ENCODE data around the gene CDH3.

CDH3 gene

DNA sequence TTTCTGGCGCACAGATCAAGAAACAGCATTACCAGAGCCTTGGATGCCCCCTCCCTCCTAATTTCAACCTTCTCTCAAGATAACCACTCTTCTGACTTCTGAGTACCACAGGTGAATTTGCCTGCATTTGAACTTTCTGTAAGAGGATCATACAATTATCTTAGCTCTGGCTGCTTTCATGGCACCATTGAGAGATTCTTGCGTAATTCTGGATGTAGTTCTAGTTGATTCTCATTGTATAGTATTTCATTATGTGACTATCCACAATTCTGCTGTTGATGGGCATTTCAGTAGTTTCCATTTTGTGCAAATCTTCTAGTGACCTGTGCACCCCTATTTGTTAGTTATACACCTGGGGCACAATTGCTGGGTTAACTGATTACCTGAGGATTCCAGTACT lies 7.5 kb downstream of the CDH3 start:
- DNase-seq = no peak

DNA sequence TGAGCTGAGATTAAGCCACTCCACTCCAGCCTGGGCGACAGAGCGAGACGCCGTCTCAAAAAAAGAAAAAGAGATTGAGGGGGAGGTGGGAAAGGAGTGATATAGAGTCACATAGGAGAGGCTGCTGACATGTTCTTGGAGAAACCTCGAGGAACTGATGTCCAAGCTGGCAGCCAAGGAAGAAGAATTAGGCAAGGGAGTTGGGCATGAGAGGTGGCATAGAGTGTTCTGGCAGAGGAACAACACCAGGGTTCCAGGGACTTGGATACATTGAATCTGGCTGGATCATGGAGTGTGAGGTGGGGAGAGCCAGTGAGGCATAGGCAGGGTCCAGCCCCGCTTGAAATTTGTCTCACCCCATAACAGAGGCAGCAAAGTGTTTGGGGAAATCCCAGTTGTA lies 10.7 kb downstream of the CDH3 start:
- DNase-seq = no peak

DNA sequence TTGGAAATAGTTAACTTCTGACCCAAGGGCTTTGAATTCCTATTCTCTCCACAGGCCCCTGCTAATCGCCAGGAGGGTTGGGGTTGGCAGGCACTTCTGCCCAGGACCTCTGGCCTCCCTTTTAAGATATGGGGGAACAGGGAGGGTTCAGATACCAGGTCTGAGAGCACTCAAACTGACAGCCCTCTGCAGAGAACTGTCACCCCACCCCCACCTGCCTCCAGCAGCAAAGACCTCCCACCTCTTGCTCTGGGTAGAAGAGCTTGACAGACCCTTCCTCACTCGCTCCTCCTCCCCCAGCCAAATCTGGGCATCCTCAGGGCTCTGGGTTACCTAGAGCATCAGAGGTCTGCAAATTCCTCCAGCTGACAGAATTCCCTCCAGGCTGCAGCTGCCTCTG lies 11.6 kb downstream of the CDH3 start:
- DNase-seq = no peak

DNA sequence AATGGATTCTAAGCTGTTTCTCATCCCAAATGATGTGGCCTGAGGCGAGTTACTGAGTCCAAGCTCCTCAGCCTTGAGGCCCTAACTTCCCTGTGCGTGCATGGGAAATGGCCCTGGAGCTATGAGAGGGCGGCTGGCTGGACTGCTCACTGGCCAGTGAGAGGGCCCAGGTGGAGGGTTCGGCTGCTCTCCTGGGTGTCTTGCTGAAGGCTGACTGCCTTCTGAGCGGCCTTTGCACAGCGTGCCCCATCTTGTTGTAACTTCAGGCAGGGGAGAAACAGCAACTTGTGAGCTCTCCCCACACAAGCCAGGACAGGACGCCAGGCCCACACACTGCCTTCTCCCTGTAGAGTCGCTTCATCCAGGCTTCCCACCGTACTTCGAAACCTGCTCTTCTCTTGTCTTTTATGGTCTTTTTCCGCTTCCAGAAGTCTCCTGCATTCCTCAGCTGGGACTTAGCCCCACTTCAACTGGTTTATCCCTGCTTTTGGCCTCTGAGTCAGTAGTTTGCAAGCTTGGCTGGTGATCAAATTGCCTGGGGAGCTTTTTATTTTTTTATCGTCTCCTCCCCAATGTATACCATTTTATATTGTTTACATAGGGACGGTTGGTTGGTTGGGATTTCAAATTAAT lies 13.3 kb downstream of the CDH3 start:
- peak; percentile 52 for DNase-seq

DNA sequence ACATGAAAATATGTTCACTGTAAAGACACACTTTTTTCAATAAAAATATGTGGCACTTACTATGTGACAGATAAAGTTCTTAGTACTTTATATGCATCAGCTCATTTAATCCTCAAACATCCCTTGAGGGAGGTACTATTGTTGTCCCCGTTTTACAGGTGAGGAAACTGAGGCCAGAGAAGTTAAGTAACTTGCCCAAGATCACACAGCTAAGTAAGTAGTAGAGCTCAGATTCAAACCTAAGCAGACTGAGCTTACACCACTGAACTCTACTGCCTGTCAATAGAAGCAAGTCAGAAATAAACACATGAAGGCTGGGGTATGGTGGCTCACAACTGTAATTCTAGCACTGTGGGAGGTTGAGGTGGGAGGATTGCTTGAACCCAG lies 13.9 kb downstream of the CDH3 start:
- DNase-seq = no peak

DNA sequence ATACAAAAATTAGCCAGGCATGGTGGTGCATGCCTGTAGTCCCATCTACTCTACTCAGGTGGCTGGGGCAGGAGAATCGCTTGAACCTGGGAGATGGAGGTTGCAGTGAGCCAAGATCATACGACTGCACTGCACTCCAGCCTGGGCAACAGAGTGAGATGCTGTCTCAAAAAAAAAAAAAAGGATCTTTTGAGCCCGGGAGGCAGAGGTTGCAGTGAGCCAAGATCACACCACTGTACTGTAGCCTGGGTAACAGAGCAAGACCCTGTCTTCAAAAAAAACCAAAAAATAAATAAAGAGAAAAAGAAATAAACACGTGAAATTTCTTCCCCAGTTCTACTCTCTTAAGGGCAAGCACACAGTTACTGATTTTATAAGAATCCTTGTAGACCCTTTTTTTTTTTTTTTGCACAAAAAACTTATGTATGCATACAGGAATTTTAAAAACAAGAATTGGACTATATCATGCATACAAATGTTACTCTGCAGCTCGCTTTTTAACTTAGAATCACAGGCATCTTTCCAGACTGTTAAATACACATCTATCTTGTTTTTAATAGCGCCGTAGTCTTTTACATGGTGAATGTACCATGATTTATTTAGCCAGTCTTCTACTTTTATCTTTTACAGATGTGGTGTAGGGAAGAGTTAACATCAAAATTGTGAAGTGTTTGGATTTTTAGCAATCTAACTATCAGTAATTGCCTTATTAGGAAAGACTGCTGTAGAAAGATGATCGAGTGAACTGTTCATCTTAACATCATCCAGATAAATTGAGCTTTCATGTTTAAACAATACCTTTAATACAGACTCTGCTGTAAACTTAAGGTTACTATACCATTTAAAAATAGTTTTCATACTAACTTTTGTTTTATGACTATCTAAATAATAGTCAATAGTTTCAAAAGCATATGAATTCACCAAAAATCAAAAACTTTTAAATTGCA lies 14.6 kb downstream of the CDH3 start:
- DNase-seq = no peak

DNA sequence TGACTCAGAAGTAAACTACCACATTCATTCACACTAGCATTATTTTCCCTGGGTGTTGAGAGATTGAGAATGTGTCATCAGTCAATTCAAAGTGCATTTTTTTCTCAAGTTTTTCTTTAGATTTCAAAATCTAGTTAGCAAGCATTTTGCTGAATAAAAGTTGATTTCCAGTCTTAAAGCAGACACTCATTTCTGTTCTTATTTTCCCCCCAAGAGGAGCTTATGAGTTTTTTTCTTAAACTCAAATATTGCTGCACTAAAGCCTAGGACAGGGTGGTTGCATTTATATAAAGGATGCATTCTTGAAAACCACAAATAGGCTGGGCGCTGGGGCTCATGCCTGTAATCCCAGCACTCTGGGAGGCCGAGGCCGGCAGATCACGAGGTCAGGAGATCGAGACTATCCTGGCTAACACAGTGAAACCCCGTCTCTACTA lies 15.3 kb downstream of the CDH3 start:
- no peak for DNase-seq

DNA sequence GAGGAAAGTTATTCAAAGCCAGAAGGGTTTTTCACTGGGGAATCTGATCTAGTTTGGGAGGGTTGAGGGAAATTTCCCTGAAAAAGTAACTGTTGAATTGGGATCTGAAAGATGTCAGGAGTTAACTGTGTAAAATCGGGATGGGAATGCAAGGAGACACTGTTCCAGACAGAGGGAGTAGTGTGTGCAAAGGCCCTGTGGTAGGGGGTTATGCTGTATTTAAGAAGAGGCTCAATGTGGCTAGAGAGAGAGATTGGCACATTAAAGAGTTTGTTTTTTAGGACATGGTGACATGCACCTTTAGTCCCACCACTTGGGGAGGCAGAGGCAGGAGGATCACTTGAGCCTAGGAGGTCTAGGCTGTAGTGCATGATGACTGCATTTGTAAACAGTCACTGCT lies 16.9 kb downstream of the CDH3 start:
- DNase-seq = no peak

DNA sequence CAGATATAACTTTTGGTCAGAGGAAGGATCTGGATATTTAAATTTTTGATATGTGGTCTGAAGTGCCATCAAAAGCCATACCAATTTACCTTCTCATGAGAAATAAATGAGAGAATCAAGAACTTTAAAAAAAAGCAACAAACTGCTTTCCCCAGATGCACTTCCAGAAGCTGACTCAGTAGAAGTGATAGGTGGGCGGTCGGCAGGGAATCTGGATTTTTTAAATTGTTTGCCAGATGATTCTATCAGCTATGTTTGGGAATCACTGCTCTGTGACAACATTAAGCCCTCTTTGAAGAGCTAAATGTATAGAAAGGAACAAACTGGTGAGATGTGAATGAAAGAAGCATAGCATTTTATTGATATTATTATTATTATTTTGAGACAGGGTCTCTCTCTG lies 19.2 kb downstream of the CDH3 start:
- no peak for DNase-seq

DNA sequence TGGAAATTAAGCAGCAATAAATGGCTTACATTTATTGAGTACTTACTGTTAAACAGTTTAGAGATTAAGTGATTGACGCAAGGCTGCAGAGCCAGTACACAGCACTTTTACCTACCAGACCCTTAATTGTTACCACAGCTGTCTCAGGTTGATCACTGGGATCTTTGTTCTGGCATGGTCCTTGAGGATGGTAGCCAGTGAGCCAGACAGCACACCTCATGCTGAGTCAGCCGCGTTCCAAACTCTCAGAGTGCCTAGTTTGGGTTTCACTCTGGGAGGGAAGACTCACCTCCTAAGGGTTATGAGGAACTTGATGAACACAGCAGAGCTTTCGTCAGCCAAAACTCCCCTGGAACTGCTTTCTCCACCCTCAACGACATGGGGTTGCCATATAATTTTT lies 20.4 kb downstream of the CDH3 start:
- DNase-seq = no peak

DNA sequence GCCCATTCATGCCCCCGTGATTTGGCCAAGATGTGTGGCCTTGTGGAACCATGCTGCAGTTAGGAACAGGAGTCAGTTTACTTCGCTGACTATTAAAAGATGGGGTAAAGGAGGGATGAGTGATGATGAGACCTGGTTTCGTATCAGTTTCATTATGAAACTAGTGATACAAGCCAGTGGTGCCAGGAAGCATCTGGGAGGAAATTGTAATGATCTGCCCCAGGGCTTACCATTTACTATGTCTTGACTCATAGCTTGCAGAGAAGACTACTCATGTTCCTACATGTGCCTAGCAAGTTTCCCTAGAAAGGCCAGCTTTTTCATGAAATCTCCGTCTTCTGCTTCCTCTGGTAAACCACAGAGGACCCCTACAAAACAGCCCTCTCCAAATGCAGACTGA lies 23.2 kb downstream of the CDH3 start:
- no peak for DNase-seq

DNA sequence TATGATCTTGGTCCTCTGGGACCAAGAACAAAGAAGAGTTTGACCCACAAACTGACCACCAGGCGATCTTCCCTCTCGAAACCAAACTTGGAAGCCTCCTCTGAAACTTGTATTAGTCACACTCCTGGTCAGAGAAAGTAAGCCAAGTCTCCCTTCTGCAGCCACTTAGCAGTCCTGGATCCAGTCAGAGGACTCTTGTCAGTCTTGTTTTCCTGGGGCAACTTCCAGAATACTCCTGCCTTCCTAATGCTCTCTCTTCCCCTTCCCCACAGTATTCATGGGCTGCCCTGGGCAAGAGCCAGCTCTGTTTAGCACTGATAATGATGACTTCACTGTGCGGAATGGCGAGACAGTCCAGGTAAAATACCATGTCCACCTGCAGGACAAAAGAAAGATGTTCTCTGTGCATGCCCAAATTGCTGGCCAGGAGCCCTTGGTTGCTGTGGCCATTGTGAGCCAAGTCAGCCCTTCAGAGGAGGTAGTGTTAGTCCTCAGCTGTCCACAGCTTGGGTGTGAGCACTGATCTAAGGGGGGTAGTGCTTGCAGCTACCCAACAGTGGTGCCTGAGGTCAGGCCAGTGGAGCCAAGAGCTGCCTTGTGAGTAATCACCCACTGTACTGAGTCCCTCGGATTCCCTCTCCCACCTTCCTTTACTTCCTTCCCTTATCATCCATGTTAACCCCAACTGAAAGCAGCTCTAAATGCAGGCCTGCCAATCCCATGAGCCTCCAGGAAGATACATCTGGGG lies 31.2 kb downstream of the CDH3 start:
- no peak for DNase-seq

DNA sequence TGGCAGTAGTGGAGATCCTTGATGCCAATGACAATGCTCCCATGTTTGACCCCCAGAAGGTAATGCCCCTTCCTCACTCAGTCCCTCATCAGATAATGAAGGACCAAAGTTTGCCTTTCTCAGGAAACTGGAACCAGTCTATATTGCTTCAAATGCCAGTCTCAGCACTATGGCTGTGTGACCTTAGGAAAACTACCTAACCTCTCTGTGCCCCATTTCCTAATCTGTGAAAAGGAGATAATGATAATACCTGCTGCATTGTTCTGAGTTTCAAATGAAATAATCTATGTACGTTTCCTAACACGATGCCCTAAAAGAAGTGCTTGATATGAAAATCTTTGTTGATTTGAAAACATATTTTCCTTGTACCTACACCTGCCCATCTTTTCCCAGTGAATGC lies 35.9 kb downstream of the CDH3 start:
- DNase-seq = no peak

DNA sequence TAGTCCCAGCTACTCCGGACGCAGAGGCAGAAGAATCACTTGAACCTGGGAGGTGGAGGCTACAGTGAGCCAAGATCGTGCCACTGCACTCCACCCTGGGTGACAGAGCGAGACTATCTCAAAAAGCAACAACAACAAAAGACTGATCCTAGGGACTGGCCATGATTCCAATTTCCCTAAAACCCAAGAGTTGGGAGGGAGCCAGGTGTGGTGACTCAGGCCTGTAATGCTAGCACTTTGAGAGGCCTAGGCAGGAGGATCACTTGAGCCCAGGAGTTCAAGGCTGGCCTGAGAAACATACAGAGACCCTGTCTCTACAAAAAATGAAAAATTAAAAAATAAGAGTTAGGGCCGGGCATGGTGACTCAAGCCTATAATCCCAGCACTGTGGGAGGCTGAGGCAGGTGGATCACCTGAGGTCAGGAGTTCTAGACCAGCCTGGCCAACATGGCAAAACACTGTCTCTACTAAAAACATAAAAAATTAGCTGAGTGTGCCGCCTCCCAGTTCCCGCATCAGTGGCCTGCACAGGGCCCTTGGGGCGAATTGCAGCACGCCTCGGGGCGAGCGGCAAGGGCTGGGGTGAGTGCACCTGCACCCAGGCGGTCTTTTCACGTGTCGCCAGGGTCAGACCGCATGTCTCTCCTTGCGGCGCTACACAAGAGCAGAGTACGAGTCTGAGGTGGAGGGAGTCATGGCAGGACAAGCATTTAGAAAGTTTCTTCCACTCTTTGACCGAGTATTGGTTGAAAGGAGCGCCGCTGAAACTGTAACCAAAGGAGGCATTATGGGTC lies 40.8 kb downstream of the CDH3 start:
- no peak for DNase-seq

DNA sequence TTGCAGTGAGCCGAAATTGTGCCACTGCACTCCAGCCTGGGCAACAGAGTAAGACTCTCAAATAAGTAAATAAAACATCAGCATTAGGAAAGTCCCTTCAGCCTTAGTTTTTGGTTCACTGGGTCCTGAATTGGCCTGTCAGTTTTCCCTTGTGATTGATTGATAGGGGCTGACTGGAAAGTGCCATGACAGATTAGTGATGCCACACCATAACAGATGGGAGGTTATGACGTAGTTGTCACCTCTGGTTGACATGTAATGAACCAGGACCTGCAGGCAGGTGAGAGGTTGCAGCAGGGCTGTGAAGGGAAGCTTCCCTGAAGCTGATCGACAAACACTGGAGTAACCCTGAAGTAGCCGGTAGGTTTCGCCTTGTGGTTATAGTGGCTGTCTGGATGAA lies 41.8 kb downstream of the CDH3 start:
- DNase-seq = no peak

DNA sequence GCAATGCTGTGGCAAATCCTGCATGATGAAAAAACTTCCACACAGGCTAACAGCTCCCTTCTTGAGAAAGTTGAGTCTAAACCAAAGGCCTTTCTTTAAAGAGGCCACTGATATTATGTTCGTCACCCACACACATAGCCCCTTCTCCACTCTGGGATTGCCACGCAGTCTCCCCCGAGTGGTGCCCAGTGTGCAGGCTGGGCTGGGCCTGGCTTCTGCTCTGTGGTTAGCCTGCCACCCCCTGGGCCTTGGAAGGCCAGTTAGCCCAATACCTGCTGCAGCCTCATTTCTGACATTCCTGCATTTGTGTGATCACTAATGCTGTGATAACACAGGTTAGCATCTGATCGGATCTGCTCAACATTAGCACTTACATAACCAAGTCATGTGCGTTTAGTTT lies 44.8 kb downstream of the CDH3 start:
- DNase-seq = no peak

DNA sequence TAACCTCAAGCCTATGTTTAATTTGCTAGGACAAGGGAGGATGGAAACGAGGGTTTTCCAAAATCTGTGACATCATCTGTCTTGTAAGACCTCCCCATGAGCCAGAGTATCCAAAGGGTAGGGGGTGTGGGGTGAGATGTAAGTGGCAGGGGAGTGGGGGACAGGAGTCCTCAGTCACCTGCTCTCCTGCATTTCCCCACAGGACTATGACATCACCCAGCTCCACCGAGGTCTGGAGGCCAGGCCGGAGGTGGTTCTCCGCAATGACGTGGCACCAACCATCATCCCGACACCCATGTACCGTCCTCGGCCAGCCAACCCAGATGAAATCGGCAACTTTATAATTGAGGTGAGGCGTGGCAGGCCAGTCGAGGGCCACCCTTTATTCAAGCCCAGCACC lies 50.5 kb downstream of the CDH3 start:
- DNase-seq = no peak

DNA sequence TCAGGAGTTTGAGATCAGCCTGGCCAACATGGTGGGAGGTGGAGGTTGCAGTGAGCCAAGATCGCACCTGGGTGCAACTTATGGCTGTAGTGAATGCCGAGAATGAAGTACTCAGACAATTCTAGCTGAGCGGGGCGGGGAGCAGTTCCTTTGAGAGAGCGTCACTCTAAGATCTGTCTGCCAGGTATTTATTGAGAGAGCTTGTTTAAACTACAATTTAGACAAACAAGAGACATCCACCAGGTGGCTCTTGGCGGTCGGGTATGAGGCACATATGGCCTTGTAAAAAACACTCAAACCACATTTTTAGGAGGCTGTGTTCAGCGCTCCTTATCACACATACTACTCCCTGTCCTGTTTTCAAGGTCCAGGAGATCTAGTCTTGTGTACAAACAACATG lies 51.4 kb downstream of the CDH3 start:
- DNase-seq = no peak

DNA sequence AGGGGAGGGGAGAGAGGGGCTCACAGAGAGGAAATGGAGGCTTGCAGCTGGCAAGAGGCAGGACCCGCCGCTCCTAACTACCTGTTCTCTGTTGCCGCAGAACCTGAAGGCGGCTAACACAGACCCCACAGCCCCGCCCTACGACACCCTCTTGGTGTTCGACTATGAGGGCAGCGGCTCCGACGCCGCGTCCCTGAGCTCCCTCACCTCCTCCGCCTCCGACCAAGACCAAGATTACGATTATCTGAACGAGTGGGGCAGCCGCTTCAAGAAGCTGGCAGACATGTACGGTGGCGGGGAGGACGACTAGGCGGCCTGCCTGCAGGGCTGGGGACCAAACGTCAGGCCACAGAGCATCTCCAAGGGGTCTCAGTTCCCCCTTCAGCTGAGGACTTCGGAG lies 53.0 kb downstream of the CDH3 start:
- no peak for DNase-seq

DNA sequence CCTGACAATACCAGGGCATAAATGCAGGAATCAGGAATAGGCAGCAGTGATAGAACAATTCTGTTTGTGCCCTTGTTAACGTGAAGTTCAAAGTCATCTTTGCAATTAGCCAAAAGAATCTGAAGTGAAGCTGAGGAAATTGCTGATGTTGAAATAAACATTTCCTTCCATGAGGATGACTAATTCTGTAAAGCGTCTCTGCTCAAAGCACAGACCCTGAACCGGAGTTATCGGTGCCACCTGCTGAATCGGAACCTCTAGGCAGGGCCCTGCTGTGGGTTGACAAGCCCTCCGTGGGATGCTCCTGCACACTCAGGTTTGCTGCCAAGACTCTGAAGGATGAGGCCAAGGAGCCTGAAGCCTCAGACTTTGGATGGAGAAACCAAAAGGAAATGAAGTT lies 55.0 kb downstream of the CDH3 start:
- DNase-seq = no peak

DNA sequence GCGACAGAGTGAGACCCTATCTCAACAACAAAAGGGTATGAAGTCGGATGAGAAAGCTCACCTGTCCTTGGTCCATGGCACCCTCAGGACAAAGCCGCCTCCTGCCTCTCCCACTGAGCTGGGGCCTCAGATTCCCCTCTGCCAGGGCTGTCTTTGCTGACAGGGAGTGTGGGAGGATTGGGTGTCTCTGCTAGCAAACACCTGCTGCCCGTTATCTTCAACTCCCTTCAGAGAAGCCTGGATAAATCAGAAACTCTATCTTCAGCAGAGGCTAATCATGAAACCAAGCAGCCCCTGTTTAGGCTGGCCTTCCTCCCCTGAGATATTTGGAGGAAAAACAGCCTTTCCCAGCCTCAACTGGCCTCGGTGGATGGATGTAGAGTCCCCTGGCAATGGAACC lies 55.7 kb downstream of the CDH3 start:
- no peak for DNase-seq

DNA sequence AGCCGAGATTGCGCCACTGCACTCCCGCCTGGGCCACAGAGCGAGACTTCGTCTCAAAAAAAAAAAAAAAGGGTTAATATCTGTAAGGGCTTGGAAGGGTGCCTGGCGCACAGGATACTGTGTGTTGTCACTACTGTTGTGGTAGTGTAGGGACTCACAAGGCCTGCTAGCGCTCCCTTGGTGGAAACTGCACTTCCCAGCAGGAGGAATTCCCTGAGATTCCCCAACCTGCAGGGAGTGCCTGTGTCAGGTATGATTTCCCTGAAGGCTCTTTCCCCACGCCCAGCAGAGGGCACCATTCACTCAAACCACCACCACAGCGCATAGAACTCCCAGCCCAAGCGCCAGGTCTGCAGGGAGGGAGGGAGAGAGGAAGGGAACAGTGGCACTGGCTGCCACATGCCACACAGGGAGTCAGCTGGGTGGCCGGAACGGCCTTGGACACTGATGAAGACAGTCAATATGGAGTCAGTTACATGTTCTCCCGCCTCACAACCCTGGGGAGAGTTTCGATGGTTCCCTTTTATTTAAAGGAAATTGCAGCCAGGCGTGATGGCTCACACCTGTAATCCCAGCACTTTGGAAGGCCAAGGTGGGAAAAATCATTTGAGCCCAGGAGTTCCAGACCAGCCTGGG lies 59.2 kb downstream of the CDH3 start:
- peak; percentile 54 for DNase-seq
